HG03460 (cell line): ENCODE measurements around the gene CHN1.

Experiments used
- ATAC-seq: cut with Tn5 transposase; IDR thresholded peaks from one replicate; pipeline ENCODE4 v1.9.1; 2021; ENCODE audit not compliant: unreplicated experiment

The CHN1 gene

DNA sequence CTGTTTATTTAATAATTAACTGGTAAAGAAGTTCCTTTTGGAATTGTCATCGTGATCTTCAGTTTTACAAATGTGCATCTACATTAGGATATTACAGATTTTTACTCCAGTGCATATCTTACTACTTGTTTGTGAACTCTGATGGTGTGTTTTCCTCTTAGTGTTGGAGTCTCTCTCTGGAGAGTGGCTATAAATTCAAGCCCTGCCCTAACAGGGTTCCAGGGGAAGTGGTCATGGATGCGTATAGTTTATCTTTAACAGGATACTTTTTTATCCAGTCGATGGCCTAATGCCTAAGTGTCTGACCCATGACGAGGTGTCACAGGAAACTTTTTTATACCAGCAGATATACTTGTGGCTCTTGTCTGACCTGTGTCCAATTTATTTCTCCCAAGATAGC lies 75.4 kb downstream of the CHN1 start:
- ATAC-seq: no peak

- no peak for ATAC-seq
Observed at GRCh38 chr2:174925046-174925784, 80.0 kb downstream of the CHN1 start.

GRCh38 chr2:174924061-174924693 lies 81.0 kb downstream of the CHN1 start:
- ATAC-seq: no peak

- ATAC-seq: no peak
Observed at GRCh38 chr2:174919947-174920595, 85.1 kb downstream of the CHN1 start.

- no peak for ATAC-seq
Observed at GRCh38 chr2:174918886-174919526, 86.2 kb downstream of the CHN1 start.

DNA sequence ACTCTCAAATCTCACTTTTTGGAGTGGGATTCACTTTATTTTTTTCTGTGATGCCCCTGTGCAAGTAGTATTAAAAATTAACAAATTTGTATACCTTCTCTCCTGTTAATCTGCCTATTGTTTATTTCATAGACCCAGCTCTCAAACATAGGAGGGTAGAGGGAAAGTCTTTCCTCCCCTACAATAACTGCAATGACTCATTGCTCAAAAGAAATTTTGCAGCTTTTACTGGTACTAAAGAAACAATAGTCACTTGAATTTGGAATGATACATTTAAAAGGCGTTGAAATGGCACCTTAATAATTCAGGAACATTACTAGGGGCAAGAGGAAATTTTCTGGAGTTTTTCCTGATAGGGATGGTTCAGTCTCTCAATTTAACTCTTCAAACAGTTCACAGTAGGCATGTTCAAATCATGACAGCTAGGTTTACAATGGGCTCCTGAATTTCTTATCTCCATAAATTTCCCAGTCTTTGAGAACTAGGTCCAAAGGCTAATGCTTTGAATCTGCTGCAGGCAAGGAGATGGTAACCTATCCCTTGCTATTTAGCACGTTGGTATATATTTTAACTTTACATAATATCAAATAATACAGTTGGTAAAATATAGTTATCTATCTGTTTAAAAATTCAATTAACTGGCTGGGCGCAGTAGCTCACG lies 88.8 kb downstream of the CHN1 start:
- no peak for ATAC-seq

DNA sequence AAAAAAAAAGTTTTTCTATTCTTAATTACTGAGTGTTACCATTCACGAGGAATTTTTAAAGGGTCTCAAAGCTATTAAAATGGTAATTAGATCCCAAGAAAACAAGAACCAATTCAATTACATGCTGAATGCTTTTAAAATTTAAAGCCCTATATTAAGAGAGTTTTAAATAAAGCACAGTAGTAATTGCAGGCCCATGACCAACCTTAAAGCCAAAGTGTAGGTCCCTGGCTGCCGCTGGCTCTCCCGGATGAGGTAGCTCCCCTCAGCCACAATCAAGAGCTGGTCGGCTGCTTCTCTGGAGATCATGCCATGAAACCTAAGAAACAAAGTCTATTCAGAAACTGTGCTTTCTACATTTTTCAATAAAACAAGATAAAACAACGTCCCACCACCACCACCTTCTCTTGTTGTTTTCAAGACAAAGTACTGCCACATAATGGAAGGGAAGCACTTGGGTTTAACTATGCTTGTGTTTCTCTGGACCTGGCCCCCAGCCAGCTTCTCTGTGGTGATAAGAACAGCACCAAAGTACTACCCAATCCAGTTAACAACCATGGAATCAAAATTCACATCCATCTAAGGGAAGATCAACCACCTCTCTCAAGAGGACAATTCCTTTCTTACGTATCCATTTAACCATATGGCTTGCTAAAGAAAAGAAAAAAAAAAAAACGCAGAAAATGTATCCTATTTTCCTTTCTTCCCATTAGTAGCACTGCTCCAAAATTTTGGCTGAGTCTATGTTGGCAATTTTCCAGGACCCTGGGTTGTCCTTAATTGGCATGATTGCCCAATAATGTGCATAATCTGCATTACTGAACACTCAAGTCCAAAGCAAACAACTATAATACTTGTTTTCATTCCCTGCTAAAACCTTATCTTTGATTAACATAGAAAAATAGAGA lies 90.1 kb downstream of the CHN1 start:
- ATAC-seq: no peak

- ATAC-seq: no peak
Observed at GRCh38 chr2:174908284-174908683, 96.9 kb downstream of the CHN1 start.

GRCh38 chr2:174903264-174903556 lies 102.0 kb downstream of the CHN1 start:
- no peak for ATAC-seq

DNA sequence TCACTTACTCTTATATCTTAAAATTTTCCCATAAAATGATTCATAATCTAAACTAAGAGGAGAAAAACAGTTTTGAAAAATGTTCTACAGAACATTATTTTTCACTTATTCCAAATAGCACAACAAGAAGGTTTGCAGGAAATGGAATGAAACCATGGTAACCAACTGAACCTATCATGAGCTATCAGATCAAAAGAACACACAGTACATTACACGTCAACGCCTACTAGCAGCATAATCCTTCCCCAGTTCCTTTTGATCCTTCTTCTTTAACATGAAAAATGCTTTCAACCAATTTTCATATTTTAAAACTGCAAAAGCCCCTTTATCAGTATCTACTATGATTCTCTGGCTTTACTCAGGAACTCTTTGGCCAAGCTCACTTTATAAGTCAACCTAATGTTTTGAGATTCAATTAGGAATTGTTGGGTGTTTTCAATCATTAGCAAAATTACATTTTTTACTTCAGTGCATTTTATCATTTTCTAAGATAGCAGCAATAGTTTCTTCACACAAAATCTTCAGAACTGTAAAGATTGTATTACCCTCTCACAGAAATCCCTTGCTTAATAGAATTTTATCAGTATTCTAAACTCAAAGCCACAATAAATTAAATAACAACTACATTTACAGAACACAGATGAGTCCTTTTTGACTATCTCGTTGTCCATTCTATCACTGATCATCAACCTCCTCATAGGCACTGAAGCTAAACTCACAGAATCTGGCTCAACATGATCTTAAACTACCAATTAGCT lies 102.5 kb downstream of the CHN1 start:
- ATAC-seq: no peak

DNA sequence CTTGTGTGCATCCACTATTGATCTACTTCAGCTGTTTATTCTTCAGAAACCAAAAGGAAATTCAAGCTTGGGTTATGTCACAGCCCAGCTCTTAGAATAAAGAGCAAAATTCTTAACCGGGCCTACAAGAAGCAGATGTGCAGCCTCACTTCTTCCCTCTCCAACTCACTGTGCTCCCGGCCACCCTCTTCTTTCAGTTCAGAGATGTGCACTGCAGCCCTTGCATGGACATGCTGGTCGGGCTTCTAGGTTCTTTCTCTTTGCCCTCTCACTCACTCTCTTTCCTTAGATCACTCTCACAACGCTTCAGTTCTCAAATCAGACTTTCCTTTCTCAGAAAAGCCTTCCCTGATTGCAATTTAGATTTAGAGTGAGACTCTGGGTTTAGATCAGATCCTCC lies 104.1 kb downstream of the CHN1 start:
- ATAC-seq: no peak

DNA sequence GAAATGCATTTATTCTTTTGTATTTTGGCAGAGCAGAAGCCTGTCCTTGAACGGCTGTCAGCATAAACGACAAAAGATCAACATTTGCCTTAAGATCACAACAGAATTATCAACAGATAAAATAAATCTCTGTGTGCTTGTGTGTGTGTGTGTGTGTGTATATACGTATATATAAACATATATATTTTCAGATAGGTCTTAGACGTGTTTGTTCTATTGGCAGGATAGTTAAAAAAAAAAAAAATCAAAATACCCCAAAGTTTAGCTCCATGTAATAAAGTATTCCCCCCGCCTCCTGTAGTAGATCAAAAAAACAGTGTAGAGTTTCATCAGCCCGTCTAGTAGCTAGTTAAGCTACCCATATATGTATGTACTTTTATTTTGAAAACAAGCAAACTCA lies 107.9 kb downstream of the CHN1 start:
- no peak for ATAC-seq

DNA sequence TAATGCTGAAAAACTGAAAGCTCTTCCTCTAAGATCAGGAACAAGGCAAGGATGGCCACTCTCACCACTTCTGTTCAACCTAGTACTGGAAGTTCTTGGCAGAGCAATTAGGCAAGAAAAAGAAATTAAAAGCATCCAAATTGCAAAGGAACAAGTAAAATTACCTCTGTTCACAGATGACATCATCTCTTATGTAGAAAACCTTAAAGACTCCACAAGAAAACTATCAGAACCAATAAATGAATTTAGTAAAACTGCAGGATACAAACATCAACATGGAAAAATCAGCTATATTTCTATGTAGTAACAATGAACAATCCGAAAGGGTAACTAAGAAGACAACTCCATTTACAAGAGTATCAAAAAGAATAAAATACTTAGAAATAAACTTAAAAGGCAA lies 112.2 kb downstream of the CHN1 start:
- ATAC-seq: no peak

GRCh38 chr2:174892546-174892945 lies 112.6 kb downstream of the CHN1 start:
- no peak for ATAC-seq

DNA sequence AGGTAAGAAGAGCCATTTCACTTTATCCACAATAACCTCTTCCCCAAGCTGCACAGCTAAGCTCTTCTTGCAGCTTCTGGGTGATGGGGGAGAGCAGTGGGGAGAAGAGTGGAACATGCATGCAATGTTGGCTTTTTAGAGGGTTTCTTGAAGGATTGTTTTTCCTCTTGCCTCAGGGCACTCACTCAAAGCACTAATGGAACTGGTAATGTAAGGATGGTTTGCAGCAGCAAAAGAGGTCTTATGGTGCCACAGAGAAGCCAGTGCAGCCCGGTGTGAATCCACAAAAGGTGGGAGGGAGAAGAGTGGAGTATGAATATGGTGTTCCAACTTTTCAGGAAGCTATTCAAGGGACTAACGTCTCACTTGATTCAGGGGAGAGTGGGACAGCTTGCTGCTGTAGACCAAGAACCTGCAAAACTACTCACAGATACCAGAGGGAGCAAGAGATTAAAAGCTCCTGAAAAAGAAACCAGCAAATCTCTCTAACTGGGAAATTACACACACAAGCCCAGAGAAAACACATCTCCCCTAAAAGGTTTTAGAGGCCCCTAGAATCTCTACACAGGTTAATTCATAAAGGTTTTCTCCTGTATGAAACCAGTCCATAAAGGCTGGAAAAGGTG lies 116.4 kb downstream of the CHN1 start:
- ATAC-seq: no peak

DNA sequence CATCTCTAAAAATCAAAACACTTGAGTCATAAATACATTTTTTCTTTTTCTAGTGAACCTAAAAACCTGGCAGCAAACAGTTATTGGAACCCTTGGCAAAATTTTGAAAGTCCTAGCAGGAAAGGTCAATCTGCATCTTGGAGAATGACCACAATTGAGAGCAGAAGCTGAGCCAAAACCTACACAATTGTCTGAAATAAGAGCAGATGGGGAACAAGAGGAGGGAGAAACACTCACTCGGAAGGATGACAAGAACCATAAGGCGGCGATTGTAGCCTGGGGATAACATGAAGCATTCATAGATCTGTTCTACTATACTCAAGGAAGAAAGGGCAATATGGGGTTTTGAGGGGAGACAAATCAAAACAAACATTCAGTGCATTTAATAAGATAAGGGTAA lies 117.0 kb downstream of the CHN1 start:
- no peak for ATAC-seq

- no peak for ATAC-seq
Observed at GRCh38 chr2:174882416-174882815, 122.8 kb downstream of the CHN1 start.

- ATAC-seq: no peak
Observed at GRCh38 chr2:174881678-174882077, 123.5 kb downstream of the CHN1 start.

DNA sequence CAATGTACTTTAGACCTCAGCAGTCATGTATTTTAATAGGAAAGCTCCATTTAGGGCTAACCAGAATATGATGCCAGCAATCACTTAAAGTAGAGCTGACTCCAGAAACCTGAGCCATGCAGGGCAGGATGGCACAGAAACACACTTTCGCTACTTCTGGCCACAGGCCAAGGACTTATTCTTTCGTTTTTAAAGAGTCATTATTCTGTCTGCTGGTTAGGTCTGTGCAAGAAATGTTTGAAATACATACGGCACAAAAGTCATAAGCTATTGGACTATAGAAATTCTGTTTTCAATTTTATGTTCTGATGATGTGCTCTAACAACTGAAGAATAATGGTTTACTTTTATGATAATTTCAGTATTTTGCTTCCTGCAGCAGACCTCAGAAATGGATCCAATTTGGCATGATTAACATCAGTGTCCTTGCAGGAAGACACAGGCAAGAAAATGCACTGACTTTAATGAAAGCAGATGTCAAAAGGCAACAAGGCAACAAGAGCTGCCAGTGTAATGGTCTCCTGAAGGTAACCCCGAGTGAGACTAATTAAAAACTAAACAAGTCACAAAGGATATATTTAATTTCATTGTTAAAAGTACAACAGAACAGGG lies 126.5 kb downstream of the CHN1 start:
- no peak for ATAC-seq
